NB4 (cell line): ENCODE results near the gene AKT1.

ENCODE experiments used
- CTCF ChIP-seq: IDR thresholded peaks from one replicate; pipeline ENCODE4 v1.5.1; 2012; ENCODE audit warnings: low read depth, low read length
- MAX ChIP-seq: IDR thresholded peaks from 2 replicates; pipeline ENCODE4 v1.6.1; 2011; ENCODE audit warnings: low read depth, low read length
- POLR2A ChIP-seq: IDR thresholded peaks from 2 replicates; pipeline ENCODE4 v1.6.1; 2011; ENCODE audit warnings: mild to moderate bottlenecking; ENCODE audit not compliant: insufficient read length; ENCODE audit errors: extremely low read depth

- TF ChIP-seq CTCF: no peak
- TF ChIP-seq MAX: no peak
- TF ChIP-seq POLR2A: no peak
Observed at GRCh38 chr14:104755621-104756020, 39.9 kb downstream of the AKT1 start.
